GM18511 (cell line): ENCODE data around the gene BTBD2.

Experiments
- ATAC-seq: cut with Tn5 transposase; IDR thresholded peaks from one replicate; pipeline ENCODE4 v1.9.1; 2021; ENCODE audit warnings: mild to moderate bottlenecking, moderate library complexity; ENCODE audit not compliant: unreplicated experiment

The BTBD2 gene

GRCh38 chr19:2050991-2051772 lies 35.7 kb upstream of the BTBD2 start, which contains the start of gene MKNK2:
MKNK2 (minus strand) TSS chr19:2051244; CDS start chr19:2050851, 393 bp downstream.
- peak; percentile 51 for ATAC-seq

GRCh38 chr19:2050349-2050990 lies 35.0 kb upstream of the BTBD2 start:
- no peak for ATAC-seq

- ATAC-seq, result no peak
These were observed 34.3 kb upstream of the BTBD2 start for GRCh38 chr19:2049741-2050348.

- no peak for ATAC-seq
These were observed 33.6 kb upstream of the BTBD2 start for GRCh38 chr19:2048959-2049740.

GRCh38 chr19:2048104-2048958 lies 32.8 kb upstream of the BTBD2 start:
- no peak for ATAC-seq

- ATAC-seq, result no peak
These were observed 32.1 kb upstream of the BTBD2 start for GRCh38 chr19:2047449-2048103.

- ATAC-seq, result no peak
These were observed 31.5 kb upstream of the BTBD2 start for GRCh38 chr19:2047076-2047448.

- no peak for ATAC-seq
These were observed 30.8 kb upstream of the BTBD2 start for GRCh38 chr19:2046046-2046907.

- no peak for ATAC-seq
These were observed 30.1 kb upstream of the BTBD2 start for GRCh38 chr19:2045501-2046045.

- ATAC-seq, result no peak
These were observed 29.4 kb upstream of the BTBD2 start for GRCh38 chr19:2044709-2045500.

- no peak for ATAC-seq
These were observed 28.6 kb upstream of the BTBD2 start for GRCh38 chr19:2043961-2044708.

- ATAC-seq, result no peak
These were observed 27.7 kb upstream of the BTBD2 start for GRCh38 chr19:2043251-2043641.

GRCh38 chr19:2042485-2043250 lies 27.2 kb upstream of the BTBD2 start:
- no peak for ATAC-seq

- peak; percentile 74 for ATAC-seq
These were observed 26.4 kb upstream of the BTBD2 start for GRCh38 chr19:2041683-2042484.

GRCh38 chr19:2041433-2041682 lies 25.8 kb upstream of the BTBD2 start:
- ATAC-seq, result no peak
